ENCODE measurements around the gene MAP6D1. TPM values are rescaled to one million over a fixed set of nuclear protein-coding genes. Genes with fewer than 3 reads are reported as not detected.

Gene MAP6D1
- total RNA-seq, 1 experiment from 2014 or later, result 7.1 TPM

- Histone ChIP-seq H2BK20ac (ENCODE audit: low read depth, low read length, poor library complexity, severe bottlenecking) (no peak overlapping the region), H3K79me2 (ENCODE audit: insufficient read depth, low read length) (no peaks in the 10 kb centered on the region), H4K8ac (replicated peaks; ENCODE audit: insufficient read length, low read depth, low read length) (no peak overlapping the region), H3K4ac (ENCODE audit: low read depth, low read length) (no peak overlapping the region), H3K79me1 (ENCODE audit: insufficient read depth, low read depth, low read length, poor library complexity, severe bottlenecking) (no peaks in the 10 kb centered on the region), H3K23me2 (ENCODE audit: insufficient read length, low read depth, low read length, poor library complexity, severe bottlenecking) (no peaks in the 10 kb centered on the region), H2AFZ (ENCODE audit: low read length) (no peak overlapping the region), H3K27me3 (ENCODE audit: insufficient read depth, low read length) (no peaks in the 10 kb centered on the region), H3K9me3 (ENCODE audit: control insufficient read depth, low read depth, low read length) (no peaks in the 10 kb centered on the region), H3K4me2 (ENCODE audit: insufficient read depth, insufficient read length, low read length) (no peak overlapping the region), H2BK12ac (ENCODE audit: insufficient read length, low read depth, low read length) (no peak overlapping the region), H3K56ac (ENCODE audit: insufficient read length, low read depth, low read length) (no peak overlapping the region), H3K14ac (ENCODE audit: insufficient read depth, low read length) (no peak overlapping the region), H2BK120ac (ENCODE audit: low read depth, low read length, poor library complexity, severe bottlenecking) (no peak overlapping the region), H3K4me1 (ENCODE audit: insufficient read depth, low read length) (no peaks in the 10 kb centered on the region), H2BK5ac (ENCODE audit: insufficient read length, low read length) (no peak overlapping the region), H3T11ph (ENCODE audit: low read length) (no peak overlapping the region), H3K9ac (ENCODE audit: extremely low read depth, insufficient read length, low read length) (no peak overlapping the region), H3K18ac (ENCODE audit: insufficient read length, low read depth, low read length) (no peak overlapping the region), H4K5ac (ENCODE audit: insufficient read length, low read depth, low read length) (no peak overlapping the region), H2AK5ac (ENCODE audit: insufficient read length, low read length) (no peak overlapping the region), H4K91ac (ENCODE audit: insufficient read length, low read depth, low read length) (no peak overlapping the region), H4K20me1 (ENCODE audit: control insufficient read depth, insufficient read depth, insufficient read length) (no peaks in the 10 kb centered on the region), H3K27ac (ENCODE audit: insufficient read length, low read depth, low read length) (no peak overlapping the region), H3K23ac (ENCODE audit: insufficient read length, low read depth, low read length) (no peak overlapping the region), H2BK15ac (ENCODE audit: low read depth, low read length) (no peak overlapping the region)
- DNase-seq, result no peak
- Mint-ChIP-seq H3K9me3 (no peaks in the 10 kb centered on the region), H3K27me3 (ENCODE audit: low read depth) (peaks cover 5% of the 10 kb centered on the region), H3K36me3 (ENCODE audit: insufficient read depth in 1 of 3, low read depth in 3 of 3) (peaks cover 0 to 25% (median 19%) of the 10 kb centered on the region in 3 experiments; a peak in 6 of 7 replicates), H3K4me1 (peaks cover 8 to 12% of the 10 kb centered on the region in 2 experiments), H3K4me3 (no peak overlapping the region), H3K27ac (peak overlapping the region in 1 of 3 experiments; percentile 79; a peak in 2 of 7 replicates)
- no peak for TF ChIP-seq CTCF (conservative IDR thresholded peaks at IDR 0.05)
- WGBS (ENCODE audit: extremely low coverage, insufficient read length, low lambda C conversion rate), result no CpG with 5 or more reads among the region's 25 CpGs
Observed at GRCh38 chr3:183818706-183819624, 6.4 kb downstream of the MAP6D1 start.

Data from H9 (cell line).